Fibroblast of skin of left biceps (primary cell): ENCODE data around the gene PHPT1.
A peak's percentile ranks its signal among the peaks of the same experiment; 100 is the strongest.
"Not testable (repeated sequence)": the region's sequence is repeated elsewhere in the genome, so short reads cannot be mapped to it uniquely, and the experiment has no call there.

Source experiments
- DNase-seq, 2 experiments: peaks; one replicate each; pipeline ENCODE4 v3.0.0-alpha.2; 2013; ENCODE audit warnings: low read depth in 2 of 2

The PHPT1 gene

GRCh38 chr9:136849038-136849959 lies at the start of gene PHPT1:
PHPT1 (plus strand) TSS chr9:136849409; CDS start chr9:136849431, 22 bp downstream.
- peak; percentile 96 to 97 for DNase-seq

- DNase-seq = no peak
Measured at GRCh38 chr9:136799854-136800657, 49.2 kb upstream of the PHPT1 start.

- DNase-seq = no peak
Measured at GRCh38 chr9:136802321-136802720, 46.9 kb upstream of the PHPT1 start.

- not testable (repeated sequence) for DNase-seq
Measured at GRCh38 chr9:136803009-136803550, 46.1 kb upstream of the PHPT1 start.

- no peak for DNase-seq
Measured at GRCh38 chr9:136803551-136804508, 45.4 kb upstream of the PHPT1 start.

GRCh38 chr9:136804509-136805206 lies 44.6 kb upstream of the PHPT1 start:
- DNase-seq = no peak

- no peak for DNase-seq
Measured at GRCh38 chr9:136805207-136805740, 43.9 kb upstream of the PHPT1 start.

GRCh38 chr9:136806067-136806466 lies 43.1 kb upstream of the PHPT1 start:
- DNase-seq = no peak

GRCh38 chr9:136806631-136807201 lies 42.5 kb upstream of the PHPT1 start:
- DNase-seq = no peak

- DNase-seq = peak; percentile 17 to 23
Measured at GRCh38 chr9:136807281-136808074, 41.7 kb upstream of the PHPT1 start, which contains the start of gene RABL6. RABL6 (plus strand) TSS chr9:136807948; CDS start chr9:136808197, 249 bp downstream.

- DNase-seq = no peak
Measured at GRCh38 chr9:136808075-136808805, 41.0 kb upstream of the PHPT1 start.

- DNase-seq = no peak
Measured at GRCh38 chr9:136808806-136809158, 40.4 kb upstream of the PHPT1 start.

GRCh38 chr9:136814725-136815421 lies 34.3 kb upstream of the PHPT1 start:
- DNase-seq = no peak

GRCh38 chr9:136815422-136815782 lies 33.8 kb upstream of the PHPT1 start:
- DNase-seq = no peak

GRCh38 chr9:136820971-136821825 lies 28.0 kb upstream of the PHPT1 start:
- no peak for DNase-seq

- DNase-seq = no peak
Measured at GRCh38 chr9:136821826-136822544, 27.2 kb upstream of the PHPT1 start.
